ENCODE measurements around the gene GAA. TPM values are rescaled to one million over a fixed set of nuclear protein-coding genes. Genes with fewer than 3 reads are reported as not detected.
A peak's percentile ranks its signal among the peaks of the same experiment; 100 is the strongest.
"Not testable (repeated sequence)": the region's sequence is repeated elsewhere in the genome, so short reads cannot be mapped to it uniquely, and the experiment has no call there.

Gene GAA
- total RNA-seq, 2 donors from 2014 or later: 16.7 to 23.8 TPM

- H3K4me3 Mint-ChIP-seq: no peak overlapping the region
- H3K9me3 ChIP-seq (ENCODE audit: control insufficient read depth, low read length, poor library complexity, severe bottlenecking): no peaks in the 10 kb centered on the region
- no peaks in the 10 kb centered on the region for H3K36me3 Mint-ChIP-seq (ENCODE audit: low read depth)
- DNase-seq (no peak), ATAC-seq (no peak)
- H3K27me3 Mint-ChIP-seq: peaks cover 9% of the 10 kb centered on the region
- no peak overlapping the region for H3K27ac Mint-ChIP-seq
- peaks cover 2% of the 10 kb centered on the region for H3K4me1 Mint-ChIP-seq
Measured at GRCh38 chr17:80087346-80088265, 13.8 kb upstream of the GAA start.

GRCh38 chr17:80089762-80090161, 11.6 kb upstream of the GAA start:
- DNase-seq: no peak
- no peaks in the 10 kb centered on the region for H3K36me3 Mint-ChIP-seq (ENCODE audit: low read depth)
- no peak overlapping the region for H3K4me3 Mint-ChIP-seq
- H3K27me3 Mint-ChIP-seq: peaks cover 9% of the 10 kb centered on the region
- no peaks in the 10 kb centered on the region for H3K9me3 ChIP-seq (ENCODE audit: control insufficient read depth, low read length, poor library complexity, severe bottlenecking)
- no peaks in the 10 kb centered on the region for H3K4me1 Mint-ChIP-seq
- no peak for ATAC-seq
- no peak overlapping the region for H3K27ac Mint-ChIP-seq

DNA sequence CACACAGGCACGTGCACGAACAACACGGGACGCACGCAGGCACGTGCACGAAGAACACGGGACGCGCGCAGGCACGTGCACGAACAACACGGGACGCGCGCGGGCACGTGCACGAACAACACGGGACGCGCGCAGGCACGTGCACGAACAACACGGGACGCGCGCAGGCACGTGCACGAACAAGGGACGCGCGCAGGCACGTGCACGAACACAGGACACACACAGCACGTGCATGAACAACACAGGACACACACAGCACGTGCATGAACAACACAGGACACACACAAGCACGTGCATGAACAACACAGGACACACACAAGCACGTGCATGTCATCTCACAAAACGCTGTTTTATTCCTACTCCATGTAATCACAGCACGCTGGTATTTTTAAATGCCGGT, 11.2 kb upstream of the GAA start:
- H3K36me3 Mint-ChIP-seq (ENCODE audit: low read depth); H3K4me3 Mint-ChIP-seq; H3K4me1 Mint-ChIP-seq; DNase-seq; H3K27me3 Mint-ChIP-seq; H3K27ac Mint-ChIP-seq; H3K9me3 ChIP-seq (ENCODE audit: control insufficient read depth, low read length, poor library complexity, severe bottlenecking); ATAC-seq: not testable (repeated sequence)

- H3K27ac Mint-ChIP-seq: no peak overlapping the region
- peaks cover 5% of the 10 kb centered on the region for H3K27me3 Mint-ChIP-seq
- H3K4me1 Mint-ChIP-seq: no peaks in the 10 kb centered on the region
- H3K36me3 Mint-ChIP-seq (ENCODE audit: low read depth): no peaks in the 10 kb centered on the region
- no peak for ATAC-seq
- DNase-seq: no peak
- no peak overlapping the region for H3K4me3 Mint-ChIP-seq
- H3K9me3 ChIP-seq (ENCODE audit: control insufficient read depth, low read length, poor library complexity, severe bottlenecking): no peaks in the 10 kb centered on the region
Measured at GRCh38 chr17:80091376-80091775, 10.0 kb upstream of the GAA start.

- Mint-ChIP-seq H3K4me1 (no peaks in the 10 kb centered on the region), H3K4me3 (no peak overlapping the region), H3K36me3 (ENCODE audit: low read depth) (no peaks in the 10 kb centered on the region), H3K27ac (no peak overlapping the region), H3K27me3 (peaks cover 5% of the 10 kb centered on the region)
- DNase-seq (no peak), ATAC-seq (no peak)
- H3K9me3 ChIP-seq (ENCODE audit: control insufficient read depth, low read length, poor library complexity, severe bottlenecking): no peaks in the 10 kb centered on the region
Measured at GRCh38 chr17:80092959-80093358, 8.4 kb upstream of the GAA start.

- Mint-ChIP-seq H3K36me3 (ENCODE audit: low read depth) (no peaks in the 10 kb centered on the region), H3K4me1 (peaks cover 1% of the 10 kb centered on the region), H3K27ac (no peak overlapping the region), H3K27me3 (no peaks in the 10 kb centered on the region), H3K4me3 (no peak overlapping the region)
- DNase-seq (no peak), ATAC-seq (no peak)
- no peaks in the 10 kb centered on the region for H3K9me3 ChIP-seq (ENCODE audit: control insufficient read depth, low read length, poor library complexity, severe bottlenecking)
Measured at GRCh38 chr17:80095038-80095843, 6.1 kb upstream of the GAA start.

DNA sequence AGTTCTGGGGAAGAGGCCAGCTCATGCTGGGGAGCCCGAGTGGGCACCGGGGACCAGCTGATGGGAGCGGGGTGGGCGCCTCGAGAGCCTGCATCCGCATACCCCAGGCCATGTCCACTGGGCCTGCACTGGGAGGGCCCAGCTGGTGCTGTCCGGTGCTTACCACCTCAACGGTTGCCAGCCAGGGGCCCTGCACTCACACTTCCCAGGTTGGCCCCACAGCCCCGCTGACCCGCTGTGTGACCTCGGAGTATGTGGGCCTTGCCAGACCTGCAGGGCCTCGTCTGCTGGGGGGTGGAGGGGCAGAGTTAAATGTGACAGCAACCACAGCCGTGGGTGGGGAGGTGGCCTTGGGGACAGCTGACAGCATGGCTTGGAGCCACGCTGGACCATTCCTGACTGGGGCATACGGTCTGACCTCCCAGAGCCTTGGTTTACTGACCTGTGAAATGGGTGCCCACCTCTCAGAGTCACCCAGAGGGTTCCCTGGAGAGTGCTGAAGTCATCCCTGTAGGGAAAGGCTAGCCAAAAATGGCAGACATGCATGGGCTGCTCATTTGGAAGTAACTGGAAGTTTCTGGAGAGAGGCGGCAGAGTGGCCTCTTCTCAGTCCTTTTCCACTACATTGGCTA, 5.4 kb upstream of the GAA start:
- DNase-seq (no peak), ATAC-seq (no peak)
- H3K9me3 ChIP-seq (ENCODE audit: control insufficient read depth, low read length, poor library complexity, severe bottlenecking): no peaks in the 10 kb centered on the region
- Mint-ChIP-seq H3K4me3 (no peak overlapping the region), H3K27ac (no peak overlapping the region), H3K36me3 (ENCODE audit: low read depth) (no peaks in the 10 kb centered on the region), H3K27me3 (no peaks in the 10 kb centered on the region), H3K4me1 (peaks cover 7% of the 10 kb centered on the region)

DNA sequence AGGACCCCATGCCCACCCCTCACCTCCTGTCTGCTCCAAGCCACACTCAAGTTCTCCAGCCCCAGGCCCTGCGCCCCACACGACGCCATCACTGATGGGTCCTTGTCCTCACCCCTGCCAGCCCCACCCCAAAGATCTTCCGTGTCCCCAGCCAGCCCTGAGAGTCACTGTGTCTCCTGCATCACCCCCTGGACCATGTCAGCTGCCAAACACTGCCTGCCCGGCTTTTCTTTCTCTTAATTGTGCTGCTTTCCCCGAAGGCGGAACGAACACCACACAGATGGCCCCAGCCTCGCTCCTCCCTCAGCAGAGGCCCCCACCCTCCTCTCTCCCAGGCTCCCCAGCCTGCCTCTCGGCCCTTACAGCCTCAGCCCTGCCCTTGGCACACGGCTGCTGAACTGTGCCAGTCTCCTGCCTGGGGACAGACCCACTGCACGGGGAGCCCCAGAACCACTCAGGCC, 4.8 kb upstream of the GAA start:
- H3K4me3 Mint-ChIP-seq: no peak overlapping the region
- ATAC-seq: no peak

DNA sequence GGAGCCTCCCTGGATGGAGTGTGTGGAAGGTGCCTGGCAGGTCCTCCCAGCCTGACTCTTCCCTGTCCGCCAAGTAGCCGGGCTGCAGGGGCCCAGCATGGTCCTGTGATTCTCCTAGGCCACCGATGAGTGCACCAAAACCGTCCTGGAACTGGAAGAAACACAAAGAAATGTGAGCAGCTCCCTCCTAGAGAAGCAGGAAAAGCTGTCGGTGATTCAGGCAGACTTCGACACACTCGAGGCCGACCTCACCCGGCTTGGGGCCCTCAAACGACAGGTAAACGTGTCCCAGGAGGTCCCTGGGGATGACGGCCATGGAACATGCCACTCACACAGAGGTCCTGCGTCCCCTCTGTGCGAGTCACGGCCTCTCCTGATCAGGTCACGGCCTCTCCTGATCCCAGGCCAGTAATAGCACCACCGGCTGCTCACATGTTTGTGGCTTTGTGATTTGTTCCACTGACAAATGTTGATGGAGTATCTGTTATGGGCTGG, 4.2 kb upstream of the GAA start:
- H3K36me3 Mint-ChIP-seq (ENCODE audit: low read depth): no peaks in the 10 kb centered on the region
- H3K27me3 Mint-ChIP-seq: no peaks in the 10 kb centered on the region
- H3K27ac Mint-ChIP-seq: no peak overlapping the region
- H3K4me1 Mint-ChIP-seq: peaks cover 13% of the 10 kb centered on the region
- ATAC-seq (no peak), DNase-seq (no peak)
- H3K9me3 ChIP-seq (ENCODE audit: control insufficient read depth, low read length, poor library complexity, severe bottlenecking): no peaks in the 10 kb centered on the region
- H3K4me3 Mint-ChIP-seq: no peak overlapping the region

More for the DNA sequence above, 4.8 kb upstream of the GAA start:
- DNase-seq: no peak
- Mint-ChIP-seq H3K27ac (no peak overlapping the region), H3K4me1 (peaks cover 8% of the 10 kb centered on the region), H3K27me3 (no peaks in the 10 kb centered on the region), H3K36me3 (ENCODE audit: low read depth) (no peaks in the 10 kb centered on the region)
- H3K9me3 ChIP-seq (ENCODE audit: control insufficient read depth, low read length, poor library complexity, severe bottlenecking): no peaks in the 10 kb centered on the region

DNA sequence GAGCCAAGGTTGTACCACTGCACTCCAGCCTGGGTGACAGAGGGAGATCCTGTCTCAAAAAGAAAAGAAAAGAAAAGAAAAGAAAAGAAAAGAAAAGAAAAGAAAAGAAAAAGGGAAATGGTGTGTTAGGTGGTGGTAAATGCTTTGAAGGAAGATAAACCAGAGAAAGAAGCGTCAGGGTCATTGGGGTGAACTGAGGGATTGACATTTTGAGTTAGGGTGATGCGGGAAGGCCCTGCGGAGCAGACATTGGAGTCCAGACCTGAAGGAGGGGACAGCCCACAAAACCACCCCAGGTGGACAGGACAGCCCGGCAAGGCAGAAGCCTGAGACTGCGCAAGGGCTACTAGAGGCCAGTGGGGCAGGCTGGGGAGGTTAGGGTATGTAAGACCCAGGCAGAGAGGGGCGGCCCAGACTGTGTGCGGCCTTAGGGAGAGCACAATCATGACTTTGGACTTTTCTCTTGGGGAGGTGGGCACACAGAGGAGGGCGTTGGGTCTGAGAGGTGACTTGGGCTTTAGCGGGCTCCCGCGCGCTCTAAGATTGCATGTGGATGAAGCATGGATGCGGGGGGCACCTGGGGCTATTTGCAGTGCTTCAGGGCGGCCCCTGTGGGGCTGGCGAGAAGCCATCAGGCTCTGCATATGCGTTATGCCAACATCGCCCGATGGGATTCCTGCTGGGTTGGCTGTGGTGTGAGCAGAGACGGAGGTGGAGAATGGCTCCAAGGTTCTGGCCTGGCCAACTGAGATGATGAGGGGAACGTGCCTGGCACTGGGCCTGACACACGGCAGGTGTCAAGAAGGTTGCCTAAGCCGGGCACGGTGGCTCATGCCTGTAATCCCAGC, 3.3 kb upstream of the GAA start:
- H3K9me3 ChIP-seq (ENCODE audit: control insufficient read depth, low read length, poor library complexity, severe bottlenecking): no peaks in the 10 kb centered on the region
- H3K27me3 Mint-ChIP-seq: no peaks in the 10 kb centered on the region
- H3K27ac Mint-ChIP-seq: no peak overlapping the region
- no peaks in the 10 kb centered on the region for H3K36me3 Mint-ChIP-seq (ENCODE audit: low read depth)
- DNase-seq (no peak), ATAC-seq (no peak)
- H3K4me1 Mint-ChIP-seq: peaks cover 14% of the 10 kb centered on the region
- H3K4me3 Mint-ChIP-seq: no peak overlapping the region

DNA sequence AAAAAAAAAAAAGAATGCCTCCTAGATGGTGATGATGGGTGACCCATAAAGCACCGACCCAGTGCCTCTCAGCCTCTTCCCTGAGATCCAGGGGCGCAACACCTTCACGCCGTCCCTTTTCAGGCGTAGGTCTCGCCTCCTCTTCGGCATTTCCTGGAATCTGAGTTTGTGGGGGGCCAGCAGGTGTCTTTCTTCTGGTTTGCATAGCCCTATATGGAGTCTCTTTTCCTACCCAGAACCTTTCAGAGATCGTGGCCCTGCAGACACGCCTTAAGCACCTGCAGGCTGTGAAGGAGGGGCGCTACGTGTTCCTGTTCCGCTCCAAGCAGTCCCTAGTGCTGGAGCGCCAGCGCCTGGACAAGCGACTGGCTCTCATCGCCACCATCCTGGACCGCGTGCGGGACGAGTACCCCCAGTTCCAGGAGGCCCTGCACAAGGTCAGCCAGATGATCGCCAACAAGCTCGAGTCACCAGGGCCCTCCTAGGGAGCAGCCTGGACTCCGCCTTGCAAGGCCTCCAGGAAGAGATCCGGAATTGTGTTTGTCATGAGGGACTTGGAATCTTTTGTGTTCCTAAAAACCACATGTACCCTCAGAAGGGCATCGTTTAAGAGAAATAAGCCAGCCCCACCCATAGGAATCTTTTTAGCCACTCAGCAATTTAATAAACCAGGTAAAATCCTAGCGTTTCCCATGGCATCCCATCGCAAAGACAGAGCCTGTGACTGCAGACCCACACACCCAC, 1.9 kb upstream of the GAA start:
- ATAC-seq (no peak), DNase-seq (no peak)
- H3K36me3 Mint-ChIP-seq (ENCODE audit: low read depth): no peaks in the 10 kb centered on the region
- H3K27ac Mint-ChIP-seq: no peak overlapping the region
- peaks cover 17% of the 10 kb centered on the region for H3K4me1 Mint-ChIP-seq
- no peak overlapping the region for H3K4me3 Mint-ChIP-seq
- no peaks in the 10 kb centered on the region for H3K27me3 Mint-ChIP-seq
- H3K9me3 ChIP-seq (ENCODE audit: control insufficient read depth, low read length, poor library complexity, severe bottlenecking): no peaks in the 10 kb centered on the region

GRCh38 chr17:80100035-80100323, 1.4 kb upstream of the GAA start:
- H3K27ac Mint-ChIP-seq: peak overlapping the region; percentile 4
- H3K4me3 Mint-ChIP-seq: no peak overlapping the region
- H3K27me3 Mint-ChIP-seq: no peaks in the 10 kb centered on the region
- peaks cover 17% of the 10 kb centered on the region for H3K4me1 Mint-ChIP-seq
- ATAC-seq (no peak), DNase-seq (no peak)
- no peaks in the 10 kb centered on the region for H3K9me3 ChIP-seq (ENCODE audit: control insufficient read depth, low read length, poor library complexity, severe bottlenecking)
- H3K36me3 Mint-ChIP-seq (ENCODE audit: low read depth): no peaks in the 10 kb centered on the region
